UCSD-AML1 (cell line): Measurements from ENCODE around the gene MEAK7.

Source experiments
- DNase-seq: peaks from one replicate; lab custom pipeline; 2025; ENCODE audit not compliant: unreplicated experiment; lab: John Stamatoyannopoulos, UW

MEAK7 gene

DNA sequence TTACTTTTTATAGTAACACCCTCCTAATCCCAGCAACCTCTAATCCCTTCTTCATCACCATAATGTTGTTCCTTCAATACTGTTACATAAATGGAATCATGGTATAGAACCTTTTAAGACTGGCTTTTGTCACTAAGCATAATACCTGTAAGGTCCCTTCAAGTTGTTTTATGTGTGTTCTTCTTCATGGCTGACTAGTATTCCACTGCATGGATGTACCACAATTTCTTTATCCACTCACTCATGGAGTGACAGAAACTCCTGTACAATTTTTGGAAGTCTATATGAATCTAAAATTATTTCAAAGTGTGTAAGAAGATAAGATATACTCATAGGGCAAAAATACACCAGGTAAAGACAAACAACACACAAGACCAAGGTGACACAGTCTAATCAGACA is 36.8 kb downstream of the MEAK7 start:
- no peak for DNase-seq

DNA sequence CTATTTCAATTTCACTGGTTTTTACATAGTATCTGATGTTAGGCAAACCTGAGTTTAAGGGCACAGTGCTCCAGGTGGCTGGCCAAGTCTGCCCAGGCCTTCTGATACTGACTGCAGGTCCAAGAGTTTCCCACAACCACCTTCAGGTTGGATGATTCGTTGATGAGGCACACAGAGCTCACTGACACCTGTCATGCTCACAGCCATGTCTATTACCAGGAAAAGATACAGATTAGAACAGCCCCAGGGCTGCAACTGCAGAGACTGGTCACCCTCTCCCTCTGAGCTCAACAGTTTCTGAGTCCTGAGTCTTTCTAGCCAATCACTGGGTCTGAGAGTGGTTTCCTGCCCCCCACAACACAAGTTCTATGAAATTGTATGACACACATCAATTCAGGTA is 37.2 kb downstream of the MEAK7 start:
- no peak for DNase-seq

DNA sequence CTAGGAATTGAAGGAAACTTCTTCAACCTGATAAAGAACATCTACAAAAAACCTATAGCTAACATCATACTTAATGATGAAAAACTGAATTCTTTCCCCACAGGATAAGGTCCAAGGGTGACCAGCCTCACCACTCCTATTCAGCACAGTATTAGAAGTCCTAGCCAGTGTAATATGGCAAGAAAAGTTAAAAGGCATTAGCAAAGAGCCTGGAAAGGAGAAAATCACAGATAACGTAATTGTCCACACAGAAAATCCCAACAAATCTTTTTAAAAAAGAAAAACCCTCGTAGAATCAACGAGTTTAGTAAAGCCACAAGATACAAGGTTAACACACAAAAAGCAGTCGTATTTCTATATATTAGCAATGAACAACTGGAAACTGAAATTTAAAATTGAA is 37.8 kb downstream of the MEAK7 start:
- DNase-seq, result no peak

DNA sequence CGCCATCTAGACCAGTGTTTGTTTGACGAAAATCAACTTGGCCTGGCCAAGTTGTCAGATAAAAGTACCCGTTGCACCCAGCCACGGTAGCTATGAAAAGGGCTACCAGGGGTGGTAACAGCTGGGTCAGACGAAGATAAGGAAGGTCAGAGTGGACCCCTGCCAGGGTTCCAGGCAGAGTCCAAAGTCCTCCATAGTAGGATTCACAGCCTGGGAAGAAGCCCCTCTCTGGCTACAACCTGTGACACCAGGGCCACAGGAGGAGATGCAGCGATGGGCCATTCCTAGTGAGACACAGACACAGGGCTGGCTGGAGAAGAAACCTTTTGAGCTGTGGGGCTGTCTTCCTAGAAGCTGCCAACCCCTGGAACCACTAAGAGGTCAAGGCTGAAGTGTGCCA is 39.3 kb downstream of the MEAK7 start:
- no peak for DNase-seq

GRCh38 chr16:84464116-84464515 is 40.3 kb downstream of the MEAK7 start:
- DNase-seq, result no peak

GRCh38 chr16:84463221-84463620 is 41.2 kb downstream of the MEAK7 start:
- DNase-seq, result no peak

- no peak for DNase-seq
Measured at GRCh38 chr16:84462296-84463210, 41.9 kb downstream of the MEAK7 start.

- DNase-seq, result no peak
Measured at GRCh38 chr16:84461413-84462295, 42.8 kb downstream of the MEAK7 start.

DNA sequence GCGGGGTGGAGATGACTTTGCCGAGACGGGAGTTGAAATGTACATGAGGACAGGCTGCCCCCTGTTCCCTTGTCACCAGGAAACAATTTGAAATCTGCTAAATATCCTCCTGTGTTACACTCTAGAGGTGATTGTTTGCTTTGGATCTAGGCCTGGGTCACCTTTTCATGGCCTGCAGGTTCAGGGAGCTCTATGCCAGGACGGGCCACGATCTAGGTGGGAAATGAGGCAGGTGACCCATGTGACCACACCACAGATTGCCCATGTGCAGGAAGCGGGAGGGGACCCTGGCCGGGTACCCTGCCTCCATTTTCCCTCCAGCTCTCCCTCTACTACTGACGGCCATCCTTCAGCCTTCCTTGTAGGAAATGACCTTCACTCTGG is 43.4 kb downstream of the MEAK7 start:
- no peak for DNase-seq

GRCh38 chr16:84460406-84461028 is 43.9 kb downstream of the MEAK7 start:
- no peak for DNase-seq

DNA sequence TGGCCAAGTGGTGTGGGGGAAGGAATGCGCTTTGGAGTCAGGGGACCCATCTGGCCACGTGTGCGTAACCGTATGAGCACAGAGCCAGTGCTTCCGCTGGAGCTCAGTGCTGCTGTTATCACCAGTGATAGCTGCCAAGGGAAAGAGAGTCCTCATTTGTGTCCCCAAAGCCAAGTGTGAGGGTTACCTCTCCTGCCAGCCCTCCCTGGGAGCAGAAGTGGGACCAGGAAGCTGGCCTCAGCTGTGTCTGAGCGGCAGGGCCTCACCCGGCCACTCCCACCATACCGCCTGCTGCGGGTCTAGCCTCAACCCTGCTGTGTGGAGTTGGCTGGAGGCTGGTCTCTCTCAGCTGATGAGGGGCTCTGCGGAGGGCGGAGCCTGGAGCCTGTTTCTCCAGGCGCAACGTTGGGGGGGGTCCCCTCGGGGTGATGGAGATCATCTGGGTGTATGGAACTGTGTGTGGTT is 44.5 kb downstream of the MEAK7 start:
- no peak for DNase-seq

DNA sequence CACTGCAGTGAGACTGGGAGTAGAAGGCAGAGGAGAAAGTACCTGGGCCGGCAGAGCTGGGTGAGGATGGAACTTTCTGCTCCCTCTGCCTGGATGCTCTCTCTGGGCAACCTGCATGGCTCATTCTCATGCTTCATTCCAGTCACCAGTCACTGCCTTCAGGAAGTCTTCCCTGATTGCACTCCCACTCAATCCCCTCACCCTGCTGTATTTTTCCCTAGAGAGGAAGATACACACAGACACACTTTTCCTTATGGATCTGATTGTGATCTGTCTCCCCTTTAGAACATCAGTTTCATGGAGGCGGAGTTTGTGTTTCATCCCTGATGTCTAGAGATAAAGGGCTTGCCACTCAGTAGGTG is 44.9 kb downstream of the MEAK7 start:
- DNase-seq, result no peak

- DNase-seq, result no peak
Measured at GRCh38 chr16:84458606-84459532, 45.6 kb downstream of the MEAK7 start.

- no peak for DNase-seq
Measured at GRCh38 chr16:84455031-84455430, 49.4 kb downstream of the MEAK7 start.
